Neuron (in vitro differentiated cells): Measurements from ENCODE around the gene GUCD1.
"Not testable (repeated sequence)": the region's sequence is repeated elsewhere in the genome, so short reads cannot be mapped to it uniquely, and the experiment has no call there.

Experiments
- H2AFZ ChIP-seq: one replicate; pipeline ENCODE4 v1.6.1; 2013; ENCODE audit warnings: low read depth, mild to moderate bottlenecking, inconsistent platforms, low read length, moderate library complexity
- H3K27me3 ChIP-seq: one replicate; pipeline ENCODE4 v1.6.1; 2013; ENCODE audit warnings: low read length; ENCODE audit not compliant: insufficient read depth
- H3K36me3 ChIP-seq: one replicate; pipeline ENCODE4 v1.6.1; 2013; ENCODE audit warnings: low read length; ENCODE audit not compliant: insufficient read depth
- H3K4me1 ChIP-seq: one replicate; pipeline ENCODE4 v1.6.1; 2013; ENCODE audit warnings: low read length; ENCODE audit not compliant: insufficient read depth
- H3K4me3 ChIP-seq: 2 replicates; pipeline ENCODE4 v1.5.1; 2013; ENCODE audit warnings: mild to moderate bottlenecking, low read length, moderate library complexity
- H3K9me3 ChIP-seq: one replicate; pipeline ENCODE4 v1.6.1; 2013; ENCODE audit warnings: low read length

Gene GUCD1

DNA sequence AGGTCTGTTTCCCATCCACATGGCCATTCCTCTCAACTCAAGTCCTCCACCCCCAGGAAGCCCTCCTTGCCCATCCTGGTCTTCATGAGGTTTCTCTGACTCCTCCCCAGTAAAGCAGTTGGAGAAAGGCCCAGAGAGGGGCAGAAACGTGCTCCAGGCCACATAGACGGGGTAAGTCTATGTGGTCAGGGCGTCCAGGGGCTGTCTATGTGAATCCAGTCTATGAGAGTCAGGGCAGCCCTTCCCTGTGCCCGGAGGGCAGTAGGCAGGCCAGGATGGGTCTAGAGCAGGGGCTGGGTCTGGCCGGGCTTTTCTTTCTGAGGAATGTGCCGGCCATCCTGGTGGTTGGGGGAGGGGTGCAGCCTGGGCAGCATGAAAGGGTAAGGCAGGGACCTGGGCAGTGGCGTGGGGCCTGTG is 11.7 kb downstream of the GUCD1 start:
- H3K36me3 ChIP-seq = peaks cover 71% of the 10 kb centered on the region

DNA sequence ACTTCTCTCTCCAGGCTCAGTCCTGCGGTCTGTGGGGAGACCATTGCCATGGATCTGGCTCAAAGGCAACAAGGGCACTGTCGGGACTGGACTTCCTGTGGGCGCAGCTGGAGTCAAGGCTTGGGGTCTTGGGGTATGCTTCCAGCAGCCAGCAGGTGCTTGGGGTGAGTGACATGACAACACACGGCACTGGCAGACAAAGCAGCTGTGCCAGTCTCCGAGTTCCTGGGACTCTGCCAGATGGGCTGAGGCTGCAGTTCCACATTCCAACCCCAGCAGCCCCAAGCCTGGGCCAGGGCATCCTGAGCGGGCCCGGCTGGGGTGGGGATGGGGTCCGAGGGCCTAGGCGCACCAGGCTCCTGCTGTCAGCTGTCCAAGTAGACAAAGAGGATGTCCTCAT is 12.3 kb downstream of the GUCD1 start:
- no peak overlapping the region for H3K4me3 ChIP-seq
- H3K27me3 ChIP-seq = no peaks in the 10 kb centered on the region
- H3K4me1 ChIP-seq = no peaks in the 10 kb centered on the region
- peaks cover 66% of the 10 kb centered on the region for H3K36me3 ChIP-seq
- no peak overlapping the region for H2AFZ ChIP-seq
- no peaks in the 10 kb centered on the region for H3K9me3 ChIP-seq

More for the DNA sequence above, 11.7 kb downstream of the GUCD1 start:
- no peak overlapping the region for H2AFZ ChIP-seq
- H3K4me3 ChIP-seq = no peak overlapping the region
- H3K27me3 ChIP-seq = no peaks in the 10 kb centered on the region
- H3K9me3 ChIP-seq = no peaks in the 10 kb centered on the region
- H3K4me1 ChIP-seq = no peaks in the 10 kb centered on the region

DNA sequence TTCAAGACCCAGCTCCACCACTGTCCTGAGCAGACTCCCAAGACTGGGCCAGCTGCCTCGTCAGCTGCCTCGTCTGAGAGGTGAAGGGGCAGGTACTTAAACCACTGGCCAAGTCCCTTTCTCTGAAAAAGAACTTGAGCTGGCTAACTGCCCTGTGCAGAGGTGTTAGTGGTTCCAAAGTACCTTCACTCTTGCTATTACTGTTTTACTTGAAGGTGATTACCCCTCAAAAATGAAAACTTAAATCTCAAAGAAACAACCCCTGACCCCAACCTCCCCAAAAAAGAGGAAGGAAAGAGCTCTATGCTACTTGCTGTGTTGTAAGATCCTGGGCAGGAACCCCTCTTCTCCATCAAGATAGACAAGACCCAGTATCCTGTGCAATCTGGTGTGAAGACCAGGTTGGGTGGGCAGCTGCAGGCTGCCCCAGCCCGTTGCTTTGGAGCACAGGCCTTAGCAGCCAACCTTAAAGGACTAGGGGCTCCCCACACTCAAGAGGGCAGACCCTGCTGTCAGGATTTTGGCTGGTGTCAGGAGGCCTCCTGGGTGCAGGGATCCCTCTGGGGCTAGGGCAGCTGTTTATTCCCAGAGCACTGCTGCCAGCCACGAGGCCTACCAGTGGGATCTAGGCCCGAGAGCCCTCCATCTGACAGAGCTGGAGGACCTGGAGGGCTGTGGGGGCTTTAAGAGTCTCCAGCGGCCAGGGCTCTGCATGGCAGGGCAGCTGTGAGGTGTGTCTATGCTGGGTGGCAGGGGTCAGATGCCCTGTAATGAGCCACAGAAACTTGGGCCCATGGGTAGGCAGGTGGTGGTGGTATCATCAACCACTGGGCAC is 13.0 kb downstream of the GUCD1 start:
- no peaks in the 10 kb centered on the region for H3K4me1 ChIP-seq
- H3K4me3 ChIP-seq = no peak overlapping the region
- H3K36me3 ChIP-seq = peaks cover 59% of the 10 kb centered on the region
- H3K27me3 ChIP-seq = no peaks in the 10 kb centered on the region
- H2AFZ ChIP-seq = no peak overlapping the region
- no peaks in the 10 kb centered on the region for H3K9me3 ChIP-seq

GRCh38 chr22:24540470-24540869 is 14.5 kb downstream of the GUCD1 start:
- no peak overlapping the region for H2AFZ ChIP-seq
- H3K9me3 ChIP-seq = no peaks in the 10 kb centered on the region
- H3K27me3 ChIP-seq = no peaks in the 10 kb centered on the region
- no peaks in the 10 kb centered on the region for H3K4me1 ChIP-seq
- H3K4me3 ChIP-seq = no peak overlapping the region
- peaks cover 52% of the 10 kb centered on the region for H3K36me3 ChIP-seq

DNA sequence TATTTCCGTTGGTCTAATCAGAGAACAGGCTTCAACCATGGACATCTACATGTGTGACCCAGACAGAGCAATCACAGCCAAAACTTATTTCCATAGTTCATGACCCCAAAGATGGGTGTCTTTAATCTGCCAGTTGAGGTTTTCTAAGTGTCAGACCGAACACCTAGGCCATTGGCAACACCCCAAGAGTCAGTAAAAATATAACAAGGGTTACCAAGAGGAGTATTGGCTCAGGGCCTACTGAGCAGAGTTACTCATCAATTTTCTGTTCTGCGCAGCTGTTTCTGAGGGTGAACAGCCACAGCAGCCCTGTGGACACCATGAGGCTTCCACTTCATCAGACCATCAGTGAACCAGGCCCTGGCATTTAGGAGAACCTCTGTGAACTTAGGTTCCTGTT is 18.8 kb downstream of the GUCD1 start:
- no peak overlapping the region for H3K4me3 ChIP-seq
- no peaks in the 10 kb centered on the region for H3K4me1 ChIP-seq
- peaks cover 14% of the 10 kb centered on the region for H3K36me3 ChIP-seq
- H3K9me3 ChIP-seq = no peaks in the 10 kb centered on the region
- H2AFZ ChIP-seq = no peak overlapping the region
- no peaks in the 10 kb centered on the region for H3K27me3 ChIP-seq

DNA sequence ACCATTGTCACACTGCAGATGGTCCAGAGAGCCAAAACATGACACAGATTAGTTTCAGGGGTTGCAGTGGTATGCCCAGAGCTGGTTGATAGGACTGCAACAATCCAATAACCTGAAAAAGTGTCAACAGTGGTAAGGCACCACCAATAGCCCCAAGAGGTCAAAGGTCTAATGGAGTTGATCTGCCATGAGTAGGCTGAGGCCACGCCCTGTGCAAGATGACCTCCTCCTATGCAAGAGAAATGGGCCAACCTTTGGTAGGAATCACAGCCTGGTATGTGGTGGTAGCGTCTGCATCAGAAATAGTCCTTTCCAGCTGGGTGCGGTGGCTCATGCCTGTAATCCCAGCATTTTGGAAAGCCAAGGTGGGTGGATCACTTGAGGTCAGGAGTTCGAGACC is 19.6 kb downstream of the GUCD1 start:
- peaks cover 7% of the 10 kb centered on the region for H3K36me3 ChIP-seq
- no peaks in the 10 kb centered on the region for H3K4me1 ChIP-seq
- H2AFZ ChIP-seq = no peak overlapping the region
- no peaks in the 10 kb centered on the region for H3K27me3 ChIP-seq
- H3K4me3 ChIP-seq = no peak overlapping the region
- H3K9me3 ChIP-seq = no peaks in the 10 kb centered on the region

DNA sequence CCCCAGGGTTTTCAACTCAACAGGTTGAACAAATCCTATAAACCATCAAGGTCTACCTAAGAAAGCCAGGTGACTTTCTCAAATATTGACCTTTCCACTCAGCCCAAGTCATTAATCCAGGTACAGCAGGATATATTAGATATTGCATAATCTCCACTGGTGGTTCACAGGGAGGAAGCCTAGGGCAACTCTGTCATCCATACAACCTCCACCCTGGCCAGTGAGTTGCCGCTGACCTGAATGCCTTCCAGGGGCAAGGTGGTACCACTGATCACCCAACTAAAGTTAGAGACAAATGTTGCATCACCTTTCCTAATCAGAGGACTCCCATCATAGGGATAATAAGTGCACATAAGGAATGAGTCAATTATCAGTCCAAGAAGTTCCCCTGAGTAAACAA is 22.9 kb downstream of the GUCD1 start:
- Histone ChIP-seq H3K27me3 (peaks cover 2% of the 10 kb centered on the region), H3K4me3 (no peak overlapping the region), H3K4me1 (no peaks in the 10 kb centered on the region), H3K9me3 (no peaks in the 10 kb centered on the region), H3K36me3 (no peaks in the 10 kb centered on the region), H2AFZ (no peak overlapping the region)

DNA sequence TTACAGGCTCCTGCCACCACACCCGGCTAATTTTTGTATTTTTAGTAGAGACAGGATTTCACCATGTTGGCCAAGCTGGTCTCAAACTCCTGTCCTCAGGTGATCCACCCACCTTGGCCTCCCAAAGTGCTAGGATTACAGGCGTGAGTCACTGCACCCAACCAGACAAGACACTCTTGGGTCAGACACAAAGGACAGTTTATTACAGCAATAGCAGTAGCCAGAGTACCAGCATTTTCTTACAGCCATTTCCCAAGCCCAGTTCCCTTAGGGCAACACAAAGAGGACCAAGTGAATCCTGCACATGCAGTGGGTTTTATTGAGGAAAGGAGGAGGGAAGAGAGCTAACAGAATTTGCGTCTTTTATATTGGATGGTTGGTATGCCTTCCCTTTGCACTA is 24.0 kb downstream of the GUCD1 start:
- H3K36me3 ChIP-seq, H3K4me1 ChIP-seq, H2AFZ ChIP-seq, H3K27me3 ChIP-seq, H3K4me3 ChIP-seq, H3K9me3 ChIP-seq: not testable (repeated sequence)

- no peaks in the 10 kb centered on the region for H3K36me3 ChIP-seq
- no peaks in the 10 kb centered on the region for H3K9me3 ChIP-seq
- peaks cover 2% of the 10 kb centered on the region for H3K27me3 ChIP-seq
- H2AFZ ChIP-seq = no peak overlapping the region
- H3K4me1 ChIP-seq = peaks cover 3% of the 10 kb centered on the region
- H3K4me3 ChIP-seq = no peak overlapping the region
These were observed 25.0 kb downstream of the GUCD1 start for GRCh38 chr22:24529898-24530297.

- Histone ChIP-seq H3K4me3 (no peak overlapping the region), H2AFZ (no peak overlapping the region), H3K4me1 (peaks cover 3% of the 10 kb centered on the region), H3K27me3 (peaks cover 12% of the 10 kb centered on the region), H3K36me3 (no peaks in the 10 kb centered on the region), H3K9me3 (no peaks in the 10 kb centered on the region)
These were observed 28.7 kb downstream of the GUCD1 start for GRCh38 chr22:24526191-24526590.

DNA sequence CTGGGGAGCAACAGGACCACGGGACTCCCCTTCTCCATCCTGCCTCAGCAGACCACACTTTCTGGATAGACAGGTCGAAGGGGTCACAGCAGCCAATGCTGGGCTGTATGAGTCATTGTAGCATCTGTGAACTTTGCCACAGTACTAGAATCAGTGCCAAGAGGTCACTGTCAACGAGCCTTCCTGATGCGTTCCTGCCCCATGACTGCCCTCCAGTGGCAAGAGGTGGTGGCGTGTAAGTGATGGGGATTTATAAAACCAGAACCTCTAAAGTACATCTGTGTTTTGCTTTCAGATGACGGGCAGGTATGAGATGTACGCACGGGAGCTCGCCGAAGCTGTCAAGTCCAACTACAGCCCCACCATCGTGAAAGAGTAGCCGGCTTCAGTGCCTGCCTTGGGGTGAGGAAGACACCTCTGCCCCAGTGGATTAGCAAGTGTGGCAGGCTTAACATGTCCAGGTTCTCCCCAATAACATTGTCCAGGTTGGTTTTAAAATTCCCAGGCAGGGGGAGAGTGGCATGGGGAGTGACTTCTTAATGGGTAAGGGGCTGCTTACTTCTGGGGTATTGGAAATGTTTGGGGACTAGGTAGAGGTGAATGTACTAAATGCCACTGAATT is 29.4 kb downstream of the GUCD1 start:
- peaks cover 12% of the 10 kb centered on the region for H3K27me3 ChIP-seq
- H3K36me3 ChIP-seq = no peaks in the 10 kb centered on the region
- no peak overlapping the region for H2AFZ ChIP-seq
- peaks cover 3% of the 10 kb centered on the region for H3K4me1 ChIP-seq
- H3K9me3 ChIP-seq = no peaks in the 10 kb centered on the region
- H3K4me3 ChIP-seq = no peak overlapping the region

- H3K4me3 ChIP-seq = no peak overlapping the region
- H3K36me3 ChIP-seq = no peaks in the 10 kb centered on the region
- peaks cover 19% of the 10 kb centered on the region for H3K27me3 ChIP-seq
- H2AFZ ChIP-seq = no peak overlapping the region
- H3K9me3 ChIP-seq = no peaks in the 10 kb centered on the region
- peaks cover 3% of the 10 kb centered on the region for H3K4me1 ChIP-seq
These were observed 31.1 kb downstream of the GUCD1 start for GRCh38 chr22:24523873-24524272.

GRCh38 chr22:24521791-24522245 is 33.1 kb downstream of the GUCD1 start:
- Histone ChIP-seq H3K27me3 (peaks cover 23% of the 10 kb centered on the region), H3K36me3 (no peaks in the 10 kb centered on the region), H2AFZ (no peak overlapping the region), H3K4me1 (peaks cover 3% of the 10 kb centered on the region), H3K4me3 (no peak overlapping the region), H3K9me3 (no peaks in the 10 kb centered on the region)
